Transverse colon (tissue), 3 donors: ENCODE measurements around the gene KCTD21.

Source experiments
- EP300 ChIP-seq: sonication (generic); formaldehyde crosslinking; IDR thresholded peaks from one replicate; pipeline ENCODE4 v1.6.1; 2017; ENCODE audit warnings: antibody characterized with exemption, low read depth
- POLR2A ChIP-seq: fragments of 450-650 bp; IDR thresholded peaks from one replicate; pipeline ENCODE4 v1.6.1; 2016; ENCODE audit warnings: antibody characterized with exemption, mild to moderate bottlenecking, moderate library complexity
- TF ChIP-seq, protein P1 (sequence below), 5 experiments: fragments of 200-600 bp in 3 of 5; fragments of 450-650 bp in 2 of 5; sonication (generic) in 3 of 5; IDR thresholded peaks; 1 replicate in 2 of 5; 2 replicates in 3 of 5; pipeline ENCODE4 v1.5.1; 2016 to 2017; ENCODE audit warnings: antibody characterized with exemption in 5 of 5, inconsistent platforms in 3 of 5, mild to moderate bottlenecking in 2 of 5, moderate library complexity in 1 of 5

DNA sequence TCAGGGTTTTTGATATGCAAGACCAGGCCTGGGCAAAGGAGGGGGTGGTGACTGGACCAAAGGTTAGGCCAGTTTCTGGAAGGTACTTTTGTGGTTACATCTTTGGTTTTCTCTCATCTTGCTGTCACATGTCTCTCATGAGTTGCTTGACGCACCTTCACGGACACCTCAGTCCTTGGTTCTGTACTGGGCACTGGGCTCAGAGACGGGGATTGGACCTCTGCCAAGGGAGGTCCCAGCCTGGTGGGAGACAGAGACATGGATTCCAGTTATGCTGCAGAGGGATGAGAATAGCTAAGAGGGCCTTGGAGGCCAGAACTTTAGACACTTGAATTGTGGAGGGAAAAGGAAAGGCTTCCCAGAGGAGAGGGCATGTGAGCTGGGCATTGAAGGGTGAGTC lies 1.9 kb upstream of the KCTD21 start:
- TF ChIP-seq, protein P1, sequence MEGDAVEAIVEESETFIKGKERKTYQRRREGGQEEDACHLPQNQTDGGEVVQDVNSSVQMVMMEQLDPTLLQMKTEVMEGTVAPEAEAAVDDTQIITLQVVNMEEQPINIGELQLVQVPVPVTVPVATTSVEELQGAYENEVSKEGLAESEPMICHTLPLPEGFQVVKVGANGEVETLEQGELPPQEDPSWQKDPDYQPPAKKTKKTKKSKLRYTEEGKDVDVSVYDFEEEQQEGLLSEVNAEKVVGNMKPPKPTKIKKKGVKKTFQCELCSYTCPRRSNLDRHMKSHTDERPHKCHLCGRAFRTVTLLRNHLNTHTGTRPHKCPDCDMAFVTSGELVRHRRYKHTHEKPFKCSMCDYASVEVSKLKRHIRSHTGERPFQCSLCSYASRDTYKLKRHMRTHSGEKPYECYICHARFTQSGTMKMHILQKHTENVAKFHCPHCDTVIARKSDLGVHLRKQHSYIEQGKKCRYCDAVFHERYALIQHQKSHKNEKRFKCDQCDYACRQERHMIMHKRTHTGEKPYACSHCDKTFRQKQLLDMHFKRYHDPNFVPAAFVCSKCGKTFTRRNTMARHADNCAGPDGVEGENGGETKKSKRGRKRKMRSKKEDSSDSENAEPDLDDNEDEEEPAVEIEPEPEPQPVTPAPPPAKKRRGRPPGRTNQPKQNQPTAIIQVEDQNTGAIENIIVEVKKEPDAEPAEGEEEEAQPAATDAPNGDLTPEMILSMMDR (IDR thresholded peaks at IDR 0.05) = no peak
- TF ChIP-seq POLR2A = no peak
- no peak for TF ChIP-seq EP300
